Measurements from ENCODE around the gene GFOD2.

DNA sequence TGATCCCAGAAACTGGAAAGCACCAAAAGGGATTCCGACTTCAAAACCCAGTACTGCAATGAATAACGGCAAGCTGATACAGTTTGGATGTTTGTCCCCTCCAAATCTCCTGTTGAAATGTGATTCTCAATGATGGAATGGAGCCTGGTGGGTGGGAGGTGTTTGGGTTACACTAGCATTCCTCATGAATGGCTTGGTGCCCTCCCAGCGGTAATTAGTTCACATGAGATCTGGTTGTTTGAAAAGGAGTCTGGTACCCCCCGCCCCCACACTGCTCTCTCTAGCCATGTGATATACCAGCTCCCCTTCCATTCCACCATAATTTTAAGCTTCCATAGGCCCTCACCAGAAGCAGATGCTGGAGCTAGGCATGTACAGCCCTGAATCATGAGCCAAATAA lies 47.2 kb upstream of the GFOD2 start:
- TF ChIP-seq, protein P1, sequence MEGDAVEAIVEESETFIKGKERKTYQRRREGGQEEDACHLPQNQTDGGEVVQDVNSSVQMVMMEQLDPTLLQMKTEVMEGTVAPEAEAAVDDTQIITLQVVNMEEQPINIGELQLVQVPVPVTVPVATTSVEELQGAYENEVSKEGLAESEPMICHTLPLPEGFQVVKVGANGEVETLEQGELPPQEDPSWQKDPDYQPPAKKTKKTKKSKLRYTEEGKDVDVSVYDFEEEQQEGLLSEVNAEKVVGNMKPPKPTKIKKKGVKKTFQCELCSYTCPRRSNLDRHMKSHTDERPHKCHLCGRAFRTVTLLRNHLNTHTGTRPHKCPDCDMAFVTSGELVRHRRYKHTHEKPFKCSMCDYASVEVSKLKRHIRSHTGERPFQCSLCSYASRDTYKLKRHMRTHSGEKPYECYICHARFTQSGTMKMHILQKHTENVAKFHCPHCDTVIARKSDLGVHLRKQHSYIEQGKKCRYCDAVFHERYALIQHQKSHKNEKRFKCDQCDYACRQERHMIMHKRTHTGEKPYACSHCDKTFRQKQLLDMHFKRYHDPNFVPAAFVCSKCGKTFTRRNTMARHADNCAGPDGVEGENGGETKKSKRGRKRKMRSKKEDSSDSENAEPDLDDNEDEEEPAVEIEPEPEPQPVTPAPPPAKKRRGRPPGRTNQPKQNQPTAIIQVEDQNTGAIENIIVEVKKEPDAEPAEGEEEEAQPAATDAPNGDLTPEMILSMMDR (conservative IDR thresholded peaks at IDR 0.05; ENCODE audit: low read length), result no peak
- TF ChIP-seq EZH2phosphoT487 (IDR thresholded peaks at IDR 0.05; ENCODE audit: borderline replicate concordance), result no peak

Measured in Loucy (cell line).